Natural killer cell (primary cell): ENCODE measurements around the gene TBCD. TPM values are rescaled to one million over a fixed set of nuclear protein-coding genes. Genes with fewer than 3 reads are reported as not detected.
A peak's percentile ranks its signal among the peaks of the same experiment; 100 is the strongest.

ENCODE experiments used
- ATAC-seq, 3 donors: fragments of 150-1000 bp in 2 of 3; fragments of 200-7000 bp in 1 of 3; cut with Tn5 transposase; 1 replicate in 1 of 3; 2 replicates in 2 of 3; pipeline ENCODE4 v1.10.0; 2021; ENCODE audit warnings: mild to moderate bottlenecking in 2 of 3, moderate library complexity in 2 of 3
- DNase-seq, 2 donors: peaks; one replicate each; pipeline versions ENCODE4 v3.0.0 to v3.0.0-alpha.2; 2013 to 2021; ENCODE audit warnings: mixed read lengths in 1 of 2
- H3K27ac ChIP-seq: one replicate; pipeline ENCODE4 v1.5.1; 2013; ENCODE audit warnings: mild to moderate bottlenecking, low read length
- H3K27me3 ChIP-seq: one replicate; pipeline ENCODE4 v1.6.1; 2013; ENCODE audit warnings: low read length; ENCODE audit not compliant: control insufficient read depth, insufficient read depth
- H3K36me3 ChIP-seq: one replicate; pipeline ENCODE4 v1.6.1; 2013; ENCODE audit warnings: low read length; ENCODE audit not compliant: control insufficient read depth, insufficient read depth
- H3K4me1 ChIP-seq: one replicate; pipeline ENCODE4 v1.6.1; 2013; ENCODE audit warnings: low read length; ENCODE audit not compliant: control insufficient read depth, insufficient read depth
- H3K4me3 ChIP-seq: one replicate; pipeline ENCODE4 v1.5.1; 2013; ENCODE audit warnings: low read length
- H3K9me3 ChIP-seq: one replicate; pipeline ENCODE4 v1.6.1; 2013; ENCODE audit warnings: low read length; ENCODE audit not compliant: control insufficient read depth, insufficient read depth
- H3K27ac Mint-ChIP-seq, 2 donors: one replicate each; pipeline ENCODE4 v1.8.0; 2022; ENCODE audit warnings: mild to moderate bottlenecking in 2 of 2, mixed read lengths in 2 of 2, moderate library complexity in 1 of 2
- H3K27me3 Mint-ChIP-seq, 2 donors: one replicate each; pipeline ENCODE4 v1.8.0; 2022; ENCODE audit warnings: low read depth in 2 of 2, mixed read lengths in 2 of 2
- H3K36me3 Mint-ChIP-seq: one replicate; pipeline ENCODE4 v1.8.0; 2022; ENCODE audit warnings: mixed read lengths
- H3K4me1 Mint-ChIP-seq, 2 donors: one replicate each; pipeline ENCODE4 v1.8.0; 2022; ENCODE audit warnings: mixed read lengths in 2 of 2
- H3K4me3 Mint-ChIP-seq: one replicate; pipeline ENCODE4 v1.8.0; 2022; ENCODE audit warnings: mild to moderate bottlenecking, moderate library complexity, mixed read lengths
- H3K9me3 Mint-ChIP-seq, 2 donors: one replicate each; pipeline ENCODE4 v1.8.0; 2022; ENCODE audit warnings: mixed read lengths in 2 of 2
- CTCF ChIP-seq: fragments of 200-600 bp; IDR thresholded peaks from one replicate; pipeline ENCODE4 v1.8.0; 2022; ENCODE audit warnings: antibody characterized with exemption
- WGBS: methylation state at CpG from one replicate; pipeline ENCODE4 v1.1.7; 2013; ENCODE audit warnings: missing lambda C conversion rate; ENCODE audit not compliant: insufficient coverage; 5-methylcytosine and 5-hydroxymethylcytosine counted together
- intact Hi-C: fragments of 100-400 bp; cut with micrococcal nuclease; formaldehyde crosslinking; loops from one replicate; pipeline ENCODE4 v1.14.2; 2022
- total RNA-seq, 4 donors: library from RNA; stranded (reverse); fragments of 120-200 nt in 1 of 4; gene quantifications; one replicate each; pipeline versions ENCODE4 v1.2.3 to v1.2.4, GENCODE V29; 2013 to 2022

The TBCD gene
- total RNA-seq, 3 donors from 2014 or later (not counting 1 experiment from before 2014, with no cell fraction given): 92.0 to 149 (median 132) TPM

GRCh38 chr17:82748756-82749155, 3.1 kb upstream of the TBCD start:
- TF ChIP-seq CTCF: no peak
- 97% methylated on average over 16 of the region's 16 CpGs for WGBS
- intact Hi-C loops: no loop called here
- Histone ChIP-seq H3K9me3 (no peaks in the 10 kb centered on the region), H3K27ac (no peak overlapping the region), H3K27me3 (no peaks in the 10 kb centered on the region), H3K4me1 (peaks cover 17% of the 10 kb centered on the region), H3K4me3 (no peak overlapping the region), H3K36me3 (no peaks in the 10 kb centered on the region)
- H3K4me1 Mint-ChIP-seq: peaks cover 0 to 7% of the 10 kb centered on the region in 2 donors
- no peak for ATAC-seq
- H3K27ac Mint-ChIP-seq: no peak overlapping the region
- H3K9me3 Mint-ChIP-seq: no peaks in the 10 kb centered on the region
- no peak overlapping the region for H3K4me3 Mint-ChIP-seq
- no peaks in the 10 kb centered on the region for H3K27me3 Mint-ChIP-seq
- H3K36me3 Mint-ChIP-seq: no peaks in the 10 kb centered on the region
- no peak for DNase-seq

DNA sequence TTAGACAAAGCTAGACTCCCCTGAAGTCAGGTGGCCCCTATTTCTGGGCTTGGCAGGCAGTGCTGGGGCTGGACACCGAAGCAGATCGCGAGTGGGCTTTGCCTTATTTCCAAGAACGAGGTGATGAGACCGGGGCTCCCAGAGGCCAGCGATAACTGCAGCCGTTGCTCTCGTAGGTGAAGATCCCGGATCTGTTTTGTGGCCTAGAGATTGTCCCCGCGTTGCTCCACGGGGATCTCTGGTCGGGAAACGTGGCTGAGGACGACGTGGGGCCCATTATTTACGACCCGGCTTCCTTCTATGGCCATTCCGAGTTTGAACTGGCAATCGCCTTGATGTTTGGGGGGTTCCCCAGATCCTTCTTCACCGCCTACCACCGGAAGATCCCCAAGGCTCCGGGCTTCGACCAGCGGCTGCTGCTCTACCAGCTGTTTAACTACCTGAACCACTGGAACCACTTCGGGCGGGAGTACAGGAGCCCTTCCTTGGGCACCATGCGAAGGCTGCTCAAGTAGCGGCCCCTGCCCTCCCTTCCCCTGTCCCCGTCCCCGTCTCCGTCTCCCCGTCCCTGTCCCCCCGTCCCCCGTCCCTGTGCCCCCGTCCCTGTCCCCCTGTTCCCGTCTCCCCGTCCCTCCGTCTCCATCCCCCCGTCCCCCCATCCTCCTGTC, 1.5 kb upstream of the TBCD start:
- H3K27me3 Mint-ChIP-seq: no peaks in the 10 kb centered on the region
- ATAC-seq: no peak
- WGBS: 71% methylated on average over 29 of the region's 40 CpGs
- no peaks in the 10 kb centered on the region for H3K9me3 Mint-ChIP-seq
- DNase-seq: peak in 1 of 2 donors; percentile 37
- H3K27ac Mint-ChIP-seq: no peak overlapping the region
- no peak overlapping the region for H3K4me3 ChIP-seq
- intact Hi-C loops: no loop called here
- H3K36me3 ChIP-seq: no peaks in the 10 kb centered on the region
- no peaks in the 10 kb centered on the region for H3K27me3 ChIP-seq
- peaks cover 19% of the 10 kb centered on the region for H3K4me1 ChIP-seq
- no peak for TF ChIP-seq CTCF
- H3K36me3 Mint-ChIP-seq: no peaks in the 10 kb centered on the region
- no peak overlapping the region for H3K27ac ChIP-seq
- H3K4me1 Mint-ChIP-seq: peaks cover 0 to 16% of the 10 kb centered on the region in 2 donors
- peak overlapping the region; percentile 71 for H3K4me3 Mint-ChIP-seq
- no peaks in the 10 kb centered on the region for H3K9me3 ChIP-seq

DNA sequence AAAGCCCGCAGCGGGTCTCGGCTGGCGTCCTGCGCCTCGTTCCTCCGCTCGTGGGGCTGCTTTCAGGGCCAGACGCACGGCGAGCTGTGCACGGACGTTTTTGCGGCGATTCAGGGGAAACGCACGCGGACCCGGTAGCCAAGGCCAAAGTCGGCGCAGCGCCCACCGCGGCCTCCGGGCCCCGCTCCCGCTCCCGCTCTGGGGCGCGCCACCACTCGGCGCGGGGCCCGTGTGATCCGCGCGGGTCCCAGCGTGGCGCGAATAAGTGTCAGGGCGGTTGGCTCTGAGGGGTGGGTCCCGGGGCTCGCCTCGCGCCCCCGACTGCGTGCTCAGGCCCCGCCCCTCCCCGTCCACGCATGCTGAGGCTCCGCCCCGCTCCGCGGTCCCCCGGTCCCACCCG, 694 bp upstream of the TBCD start:
- WGBS: 1% methylated on average over 55 of the region's 56 CpGs
- H3K4me3 Mint-ChIP-seq: peak overlapping the region; percentile 49
- Histone ChIP-seq H3K27ac (no peak overlapping the region), H3K4me3 (peak overlapping the region; percentile 33), H3K9me3 (no peaks in the 10 kb centered on the region), H3K27me3 (no peaks in the 10 kb centered on the region), H3K4me1 (peaks cover 19% of the 10 kb centered on the region), H3K36me3 (peaks cover under 1% of the 10 kb centered on the region)
- H3K27ac Mint-ChIP-seq: no peak overlapping the region
- no peak for DNase-seq
- peaks cover 0 to 23% of the 10 kb centered on the region in 2 donors for H3K4me1 Mint-ChIP-seq
- no peaks in the 10 kb centered on the region for H3K9me3 Mint-ChIP-seq
- no peaks in the 10 kb centered on the region for H3K36me3 Mint-ChIP-seq
- intact Hi-C loops: no loop called here
- no peak for TF ChIP-seq CTCF
- no peaks in the 10 kb centered on the region for H3K27me3 Mint-ChIP-seq
- ATAC-seq: no peak
